Raji (cell line): ENCODE results near the gene PSMD2.

Experiments
- POLR2A ChIP-seq: IDR thresholded peaks from 2 replicates; pipeline ENCODE4 v1.6.1; 2011; ENCODE audit warnings: low read depth, low read length, control low read depth; ENCODE audit not compliant: insufficient read depth

Gene PSMD2

DNA sequence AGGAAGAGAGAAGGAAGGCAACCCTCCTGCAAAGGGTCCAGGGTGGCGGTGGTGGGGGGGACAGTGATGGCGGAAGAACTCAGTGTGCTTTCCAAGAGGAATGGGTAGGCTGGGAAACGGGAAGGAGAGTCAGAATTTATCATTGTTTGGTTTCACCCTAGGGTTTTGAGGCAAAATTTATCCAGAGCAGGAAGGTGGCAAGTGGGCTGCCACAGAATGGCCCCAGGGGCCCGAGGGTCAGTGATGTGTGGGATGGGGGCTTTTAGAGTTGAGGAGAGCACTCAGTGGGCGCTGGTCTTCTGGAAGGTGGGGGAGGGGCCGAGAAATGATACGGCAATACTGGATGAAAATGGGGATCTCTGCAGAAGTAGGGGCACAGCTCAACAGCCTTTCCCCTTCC, 38.9 kb downstream of the PSMD2 start:
- TF ChIP-seq POLR2A = no peak

DNA sequence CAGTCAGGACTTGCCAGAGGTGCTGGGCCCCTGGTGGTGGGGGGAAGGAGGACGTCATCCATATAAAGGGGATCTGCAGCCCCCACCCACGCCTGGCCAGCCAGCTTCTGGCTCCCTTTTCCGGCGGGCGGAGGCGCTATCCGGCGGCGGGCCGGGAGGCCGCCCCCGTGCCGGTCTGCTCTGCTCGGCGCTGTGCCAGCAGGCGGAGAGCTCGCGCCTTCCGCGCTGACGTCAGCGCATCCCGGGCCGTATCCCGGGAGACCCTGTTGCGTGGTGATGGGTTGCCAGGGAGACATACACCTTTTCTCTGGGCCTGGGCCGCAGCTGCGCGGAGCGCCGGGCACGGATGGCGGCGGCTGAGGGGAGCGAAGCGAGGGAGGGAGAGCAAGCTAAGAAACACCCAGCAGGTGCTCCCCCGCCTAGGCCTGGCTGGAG, 39.5 kb downstream of the PSMD2 start:
- TF ChIP-seq POLR2A = no peak

DNA sequence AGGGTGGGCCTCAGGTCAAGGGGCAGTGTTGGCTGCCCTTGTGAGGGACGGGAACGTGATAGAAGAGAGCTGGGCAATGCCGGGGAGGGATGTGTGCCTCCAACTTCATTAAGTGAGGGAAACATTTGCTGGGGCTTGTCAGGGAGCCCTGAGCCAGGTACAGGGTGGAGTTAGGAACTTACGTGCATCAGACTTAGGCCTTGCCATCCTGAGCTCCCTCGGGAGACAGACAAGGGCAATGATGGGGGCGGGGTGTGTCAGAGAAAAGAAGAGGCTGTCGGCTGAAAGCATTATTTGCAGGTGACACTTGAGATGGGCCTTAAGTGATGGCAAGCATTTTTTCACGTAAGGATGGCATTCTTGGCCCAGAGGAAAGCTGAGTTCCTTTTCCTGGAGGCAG, 40.0 kb downstream of the PSMD2 start:
- TF ChIP-seq POLR2A = no peak

DNA sequence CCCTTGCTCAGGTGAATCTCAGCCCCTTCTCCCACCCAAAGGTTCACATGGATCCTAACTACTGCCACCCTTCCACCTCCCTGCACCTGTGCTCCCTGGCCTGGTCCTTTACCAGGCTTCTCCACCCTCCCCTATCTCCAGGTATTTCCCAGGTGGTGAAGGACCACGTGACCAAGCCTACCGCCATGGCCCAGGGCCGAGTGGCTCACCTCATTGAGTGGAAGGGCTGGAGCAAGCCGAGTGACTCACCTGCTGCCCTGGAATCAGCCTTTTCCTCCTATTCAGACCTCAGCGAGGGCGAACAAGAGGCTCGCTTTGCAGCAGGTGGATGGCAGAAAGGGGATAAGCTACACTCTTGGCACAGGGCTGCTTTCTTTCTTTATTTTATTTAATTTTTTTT, 42.9 kb downstream of the PSMD2 start:
- TF ChIP-seq POLR2A = no peak

DNA sequence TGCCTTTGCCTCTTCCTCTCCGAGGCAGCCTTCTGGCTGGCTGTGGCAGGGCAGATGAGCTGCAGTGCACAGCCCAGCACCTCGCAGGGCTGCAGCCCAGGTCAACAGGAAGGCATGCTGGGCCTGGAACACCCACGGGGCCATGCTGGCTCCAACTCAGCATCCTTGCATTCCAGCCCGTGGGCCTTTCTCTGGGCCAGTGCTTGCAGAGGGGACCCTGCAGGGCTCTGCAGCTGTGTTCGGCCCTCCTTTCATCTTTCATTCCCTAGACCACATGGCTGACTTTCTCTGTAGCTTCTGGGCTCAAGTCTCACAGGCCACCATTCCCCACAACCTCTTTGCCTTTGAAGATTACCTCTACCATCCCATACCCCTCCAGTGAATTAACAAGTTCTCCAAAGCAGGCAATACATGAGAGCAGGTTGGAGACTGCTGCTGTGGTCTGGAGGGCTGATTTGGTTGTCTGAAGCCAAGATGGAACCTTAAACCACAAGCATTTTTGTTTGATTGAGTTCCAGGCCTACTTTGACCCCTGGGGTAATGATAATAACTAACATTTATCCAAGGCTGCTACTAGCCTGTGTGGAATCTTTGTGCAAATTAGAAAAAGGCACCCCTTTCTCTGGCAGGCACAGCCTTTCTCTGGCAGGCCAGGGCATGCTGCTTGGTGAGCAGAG, 44.3 kb downstream of the PSMD2 start:
- no peak for TF ChIP-seq POLR2A

DNA sequence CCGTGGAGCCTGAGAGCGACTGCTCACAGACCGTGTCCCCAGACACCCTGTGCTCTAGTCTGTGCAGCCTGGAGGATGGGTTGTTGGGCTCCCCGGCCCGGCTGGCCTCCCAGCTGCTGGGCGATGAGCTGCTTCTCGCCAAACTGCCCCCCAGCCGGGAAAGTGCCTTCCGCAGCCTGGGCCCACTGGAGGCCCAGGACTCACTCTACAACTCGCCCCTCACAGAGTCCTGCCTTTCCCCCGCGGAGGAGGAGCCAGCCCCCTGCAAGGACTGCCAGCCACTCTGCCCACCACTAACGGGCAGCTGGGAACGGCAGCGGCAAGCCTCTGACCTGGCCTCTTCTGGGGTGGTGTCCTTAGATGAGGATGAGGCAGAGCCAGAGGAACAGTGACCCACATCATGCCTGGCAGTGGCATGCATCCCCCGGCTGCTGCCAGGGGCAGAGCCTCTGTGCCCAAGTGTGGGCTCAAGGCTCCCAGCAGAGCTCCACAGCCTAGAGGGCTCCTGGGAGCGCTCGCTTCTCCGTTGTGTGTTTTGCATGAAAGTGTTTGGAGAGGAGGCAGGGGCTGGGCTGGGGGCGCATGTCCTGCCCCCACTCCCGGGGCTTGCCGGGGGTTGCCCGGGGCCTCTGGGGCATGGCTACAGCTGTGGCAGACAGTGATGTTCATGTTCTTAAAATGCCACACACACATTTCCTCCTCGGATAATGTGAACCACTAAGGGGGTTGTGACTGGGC, 45.7 kb downstream of the PSMD2 start:
- no peak for TF ChIP-seq POLR2A

DNA sequence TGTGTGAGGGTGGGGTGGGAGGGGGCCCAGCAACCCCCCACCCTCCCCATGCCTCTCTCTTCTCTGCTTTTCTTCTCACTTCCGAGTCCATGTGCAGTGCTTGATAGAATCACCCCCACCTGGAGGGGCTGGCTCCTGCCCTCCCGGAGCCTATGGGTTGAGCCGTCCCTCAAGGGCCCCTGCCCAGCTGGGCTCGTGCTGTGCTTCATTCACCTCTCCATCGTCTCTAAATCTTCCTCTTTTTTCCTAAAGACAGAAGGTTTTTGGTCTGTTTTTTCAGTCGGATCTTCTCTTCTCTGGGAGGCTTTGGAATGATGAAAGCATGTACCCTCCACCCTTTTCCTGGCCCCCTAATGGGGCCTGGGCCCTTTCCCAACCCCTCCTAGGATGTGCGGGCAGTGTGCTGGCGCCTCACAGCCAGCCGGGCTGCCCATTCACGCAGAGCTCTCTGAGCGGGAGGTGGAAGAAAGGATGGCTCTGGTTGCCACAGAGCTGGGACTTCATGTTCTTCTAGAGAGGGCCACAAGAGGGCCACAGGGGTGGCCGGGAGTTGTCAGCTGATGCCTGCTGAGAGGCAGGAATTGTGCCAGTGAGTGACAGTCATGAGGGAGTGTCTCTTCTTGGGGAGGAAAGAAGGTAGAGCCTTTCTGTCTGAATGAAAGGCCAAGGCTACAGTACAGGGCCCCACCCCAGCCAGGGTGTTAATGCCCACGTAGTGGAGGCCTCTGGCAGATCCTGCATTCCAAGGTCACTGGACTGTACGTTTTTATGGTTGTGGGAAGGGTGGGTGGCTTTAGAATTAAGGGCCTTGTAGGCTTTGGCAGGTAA, 46.5 kb downstream of the PSMD2 start:
- TF ChIP-seq POLR2A = no peak

DNA sequence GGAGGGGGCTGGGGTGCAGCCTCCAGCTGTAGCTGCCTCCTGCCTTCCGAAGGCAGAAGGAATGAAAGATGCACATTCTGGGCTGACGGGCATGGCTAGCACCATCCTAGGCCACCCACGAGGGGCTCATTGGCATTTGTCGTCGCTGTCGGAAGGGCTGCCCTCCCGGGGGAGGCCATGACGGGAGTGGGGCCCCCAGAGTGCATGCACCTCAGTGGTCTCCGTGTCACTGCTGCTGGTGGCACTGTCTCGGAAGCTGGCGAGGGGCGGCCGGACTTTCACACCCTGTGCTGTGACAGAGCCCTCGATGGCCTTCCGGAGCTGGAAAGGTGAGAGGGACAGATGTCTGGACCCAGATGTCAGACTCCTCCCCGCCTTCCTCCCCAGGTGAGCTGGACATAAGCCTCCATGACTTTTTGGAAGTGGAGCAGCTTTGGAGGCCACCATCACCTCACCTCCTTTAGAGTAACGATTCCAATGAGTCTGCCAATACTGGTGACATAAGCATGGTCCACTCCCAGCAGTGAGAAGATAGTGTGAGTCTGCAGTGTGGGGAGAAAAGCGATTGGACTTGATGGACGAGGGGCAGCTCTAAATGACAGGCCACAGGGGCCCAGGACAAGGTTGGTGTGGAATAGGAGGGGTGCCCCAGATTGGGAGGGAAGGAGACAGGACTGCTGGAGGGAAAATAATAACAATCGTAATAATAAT, 47.6 kb downstream of the PSMD2 start:
- TF ChIP-seq POLR2A = no peak

DNA sequence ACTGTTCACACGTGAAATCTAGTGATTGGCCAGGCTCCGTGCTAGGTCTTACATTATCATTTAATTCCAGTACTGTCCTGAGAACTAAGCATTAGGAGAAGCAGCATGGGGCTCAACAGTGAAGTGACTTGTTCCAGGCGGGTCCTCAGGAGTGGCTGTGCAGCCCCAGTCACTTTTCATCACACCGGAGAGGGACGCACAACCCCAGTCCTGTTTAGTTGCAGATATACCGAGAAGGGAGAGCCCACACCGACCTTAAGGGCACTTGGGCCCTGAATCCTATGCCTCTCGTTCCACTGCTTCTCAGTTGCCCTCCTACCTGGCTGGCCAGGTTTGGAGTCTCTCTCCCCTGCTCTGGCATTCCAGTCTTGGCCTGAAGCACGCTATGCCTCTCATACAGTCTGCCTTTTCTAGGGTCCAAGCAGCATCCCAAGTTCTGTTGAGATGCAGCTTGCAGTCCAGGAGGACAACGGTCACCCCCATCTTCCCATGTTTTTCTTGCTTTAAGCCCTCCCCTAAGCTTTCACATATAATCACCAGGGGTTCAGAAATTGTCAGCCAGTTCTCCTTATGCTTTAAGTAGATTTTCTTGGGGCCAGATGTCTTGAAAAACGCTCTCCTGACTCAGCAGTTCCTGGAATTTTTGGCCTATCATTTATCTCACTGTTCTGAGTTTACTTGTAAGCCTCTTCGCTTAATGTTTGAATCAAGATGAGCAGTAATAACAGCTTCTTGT, 48.4 kb downstream of the PSMD2 start:
- no peak for TF ChIP-seq POLR2A

DNA sequence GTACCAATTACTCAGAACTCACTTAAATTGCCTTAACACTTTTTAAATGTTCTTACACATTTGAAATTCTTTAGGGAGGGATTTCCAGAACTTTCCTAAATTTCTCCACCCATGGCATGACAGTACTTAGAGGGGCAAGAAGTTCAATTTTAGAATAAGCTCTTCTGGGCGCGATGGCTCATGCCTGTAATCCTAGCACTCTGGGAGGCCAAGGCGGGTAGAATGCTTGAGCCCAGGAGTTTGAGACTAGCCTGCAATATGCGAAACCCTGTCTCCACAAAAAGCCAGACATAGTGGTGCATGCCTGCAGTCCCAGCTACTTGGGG, 49.0 kb downstream of the PSMD2 start:
- TF ChIP-seq POLR2A = no peak

DNA sequence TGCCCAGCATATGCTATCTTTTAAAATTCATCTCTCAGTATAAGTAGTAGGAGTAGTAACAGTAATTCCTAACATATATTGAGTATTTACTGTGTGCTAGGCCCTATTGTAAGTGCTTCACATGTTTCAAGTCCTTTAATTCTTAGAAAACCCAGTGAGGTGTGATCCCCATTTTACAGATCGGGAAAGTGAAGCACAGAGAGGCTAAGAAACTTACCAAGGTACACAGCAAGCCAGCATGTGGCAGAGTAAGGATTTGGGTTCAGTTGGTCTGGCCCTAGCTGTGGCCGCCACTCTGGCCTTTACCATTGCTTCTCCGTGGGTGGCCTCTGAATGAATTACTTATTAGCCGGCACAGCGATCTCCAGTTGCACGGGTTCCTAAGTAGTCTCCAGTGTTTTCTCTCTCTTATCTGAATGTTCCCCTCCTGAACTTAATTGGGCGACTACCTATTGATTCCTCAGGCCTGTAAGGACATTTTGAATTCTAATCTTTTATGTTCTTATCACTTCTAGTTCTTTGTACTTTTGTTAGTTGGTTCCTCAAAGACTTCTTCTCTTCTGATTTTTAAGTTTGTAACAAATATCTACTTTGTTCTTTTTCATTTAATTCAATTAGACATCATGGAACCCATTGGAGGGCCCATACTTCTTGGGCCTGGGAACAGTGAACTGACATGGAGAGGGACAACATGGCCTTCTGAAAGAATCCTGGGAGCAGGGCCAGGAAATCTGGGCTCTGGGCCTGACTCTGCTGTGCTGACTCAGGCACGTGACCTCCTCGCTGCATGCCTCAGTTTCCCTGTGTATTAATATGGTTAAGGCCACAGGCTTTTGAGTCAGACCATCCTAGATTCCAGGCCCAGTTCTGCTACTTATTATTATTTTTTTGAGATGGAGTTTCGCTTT, 50.8 kb downstream of the PSMD2 start:
- TF ChIP-seq POLR2A = no peak

DNA sequence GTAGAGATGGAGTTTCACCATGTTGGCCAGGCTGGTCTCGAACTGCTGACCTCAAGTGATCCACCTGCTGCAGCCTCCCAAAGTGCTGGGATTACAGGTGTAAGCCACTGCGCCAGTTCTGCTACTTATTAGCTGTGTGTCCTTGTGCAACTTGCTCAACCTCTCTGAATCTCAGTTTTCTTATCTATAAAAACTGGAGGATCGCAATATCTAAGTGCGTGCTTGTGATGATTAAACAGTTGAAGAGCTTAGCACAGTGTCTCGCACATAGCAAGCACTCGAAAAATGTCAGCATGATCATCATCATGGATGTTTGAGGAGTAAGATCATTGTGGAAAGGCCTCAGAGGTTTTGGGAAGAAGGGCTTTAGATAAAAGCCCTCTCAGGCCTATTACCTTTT, 51.6 kb downstream of the PSMD2 start:
- no peak for TF ChIP-seq POLR2A

DNA sequence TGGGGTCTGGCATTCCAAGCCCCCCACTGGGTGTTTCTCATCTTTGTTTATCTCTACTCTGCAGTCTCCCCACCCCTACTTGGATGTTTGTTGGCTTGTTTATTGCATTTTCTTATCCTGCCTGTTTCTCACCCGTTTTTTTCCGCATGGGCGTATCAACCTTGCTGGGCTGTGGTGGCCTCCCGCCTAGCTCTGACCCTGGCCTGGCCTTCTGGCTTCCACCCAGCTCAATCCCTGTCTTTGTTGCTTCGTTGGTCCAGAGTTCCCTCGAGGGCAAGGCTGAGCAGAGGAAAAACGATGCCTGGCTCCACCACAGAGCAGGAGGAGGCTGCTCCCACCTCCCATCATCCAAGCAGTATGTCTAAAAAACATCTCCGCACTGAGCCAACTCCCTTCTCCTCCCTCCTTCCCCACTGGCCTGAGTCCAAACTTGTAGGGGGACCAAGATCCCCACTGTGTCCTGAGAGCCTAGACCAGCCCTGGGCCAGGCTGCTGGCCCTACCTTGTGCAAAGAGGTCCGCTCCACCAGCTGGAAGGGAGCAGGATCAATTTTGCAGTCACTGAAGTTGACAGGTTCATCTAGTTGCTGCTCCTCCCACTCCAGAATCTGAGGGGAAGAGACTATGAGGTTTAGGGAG, 52.6 kb downstream of the PSMD2 start:
- no peak for TF ChIP-seq POLR2A
